CD14-positive monocyte (primary cell): Measurements from ENCODE around the gene CAPS2. TPM values are rescaled to one million over a fixed set of nuclear protein-coding genes. Genes with fewer than 3 reads are reported as not detected.

Experiments
- DNase-seq, 3 donors: peaks; one replicate each; pipeline ENCODE4 v3.0.0-alpha.2; 2011 to 2022
- H2AFZ ChIP-seq: 2 replicates; pipeline ENCODE4 v1.6.0; 2012; ENCODE audit warnings: mild to moderate bottlenecking, low read depth, low read length, inconsistent platforms; ENCODE audit not compliant: insufficient read depth, poor library complexity, severe bottlenecking
- H3K27ac ChIP-seq, 2 donors: 1 replicate in 1 of 2; 2 replicates in 1 of 2; pipeline ENCODE4 v1.5.1; 2012 to 2013; ENCODE audit warnings: low read length in 2 of 2, control low read depth in 1 of 2, inconsistent platforms in 1 of 2, low read depth in 1 of 2, mild to moderate bottlenecking in 1 of 2
- H3K27me3 ChIP-seq, 2 donors: one replicate each; pipeline versions ENCODE4 v1.6.0 to v1.6.1; 2011 to 2013; ENCODE audit warnings: low read length in 2 of 2; ENCODE audit not compliant: control insufficient read depth in 2 of 2, insufficient read depth in 2 of 2
- H3K36me3 ChIP-seq, 2 donors: replicated peaks in 1 of 2; 1 replicate in 1 of 2; 2 replicates in 1 of 2; pipeline versions ENCODE4 v1.5.1 to v1.6.1; 2012 to 2013; ENCODE audit warnings: low read length in 2 of 2, control low read depth in 1 of 2, inconsistent platforms in 1 of 2, mild to moderate bottlenecking in 1 of 2; ENCODE audit not compliant: insufficient read depth in 2 of 2, control insufficient read depth in 1 of 2
- H3K4me1 ChIP-seq, 2 donors: 1 replicate in 1 of 2; 2 replicates in 1 of 2; pipeline versions ENCODE4 v1.5.1 to v1.6.1; 2012 to 2013; ENCODE audit warnings: low read length in 2 of 2, control low read depth in 1 of 2, inconsistent platforms in 1 of 2, mild to moderate bottlenecking in 1 of 2, moderate library complexity in 1 of 2; ENCODE audit not compliant: insufficient read depth in 2 of 2, control insufficient read depth in 1 of 2
- H3K4me2 ChIP-seq: replicated peaks from 2 replicates; pipeline ENCODE3; 2012; ENCODE audit warnings: low read length, moderate library complexity, mild to moderate bottlenecking; ENCODE audit not compliant: poor library complexity, severe bottlenecking; ENCODE audit errors: extremely low read depth
- H3K4me3 ChIP-seq, 3 experiments: fragments of 200-600 bp in 1 of 3; sonication (generic) in 1 of 3; replicated peaks in 1 of 3; 1 replicate in 2 of 3; 2 replicates in 1 of 3; pipeline ENCODE4 v1.5.1; 2011 to 2013; ENCODE audit warnings: low read length in 3 of 3, mild to moderate bottlenecking in 3 of 3, control low read depth in 2 of 3, low read depth in 2 of 3, inconsistent platforms in 1 of 3, moderate library complexity in 1 of 3
- H3K79me2 ChIP-seq: 2 replicates; pipeline ENCODE4 v1.6.0; 2012; ENCODE audit warnings: mild to moderate bottlenecking, control low read depth, inconsistent platforms, low read length, moderate library complexity; ENCODE audit not compliant: insufficient read depth
- H3K9ac ChIP-seq: 2 replicates; pipeline ENCODE4 v1.6.0; 2017; ENCODE audit warnings: low read length, mild to moderate bottlenecking; ENCODE audit not compliant: insufficient read depth, poor library complexity, severe bottlenecking
- H3K9me3 ChIP-seq, 2 donors: replicated peaks in 1 of 2; 1 replicate in 1 of 2; 2 replicates in 1 of 2; pipeline versions ENCODE4 v1.5.1 to v1.6.1; 2012 to 2013; ENCODE audit warnings: low read length in 2 of 2, control low read depth in 1 of 2; ENCODE audit not compliant: control insufficient read depth in 1 of 2, insufficient read depth in 1 of 2
- H4K20me1 ChIP-seq: 2 replicates; pipeline ENCODE4 v1.6.0; 2012; ENCODE audit warnings: mild to moderate bottlenecking, low read length, control low read depth, moderate library complexity; ENCODE audit not compliant: insufficient read depth
- H3K27ac Mint-ChIP-seq, 7 donors: one replicate each; pipeline ENCODE4 v1.8.0; 2020; ENCODE audit warnings: mild to moderate bottlenecking in 7 of 7, mixed read lengths in 7 of 7, moderate library complexity in 6 of 7, inconsistent platforms in 2 of 7
- H3K27me3 Mint-ChIP-seq, 3 donors: one replicate each; pipeline ENCODE4 v1.8.0; 2021 to 2022; ENCODE audit warnings: low read depth in 3 of 3, mild to moderate bottlenecking in 3 of 3, mixed read lengths in 3 of 3, moderate library complexity in 3 of 3, inconsistent platforms in 1 of 3
- H3K36me3 Mint-ChIP-seq, 2 donors: one replicate each; pipeline ENCODE4 v1.8.0; 2020; ENCODE audit warnings: mixed read lengths in 2 of 2, inconsistent platforms in 1 of 2, mild to moderate bottlenecking in 1 of 2
- H3K4me1 Mint-ChIP-seq: one replicate; pipeline ENCODE4 v1.8.0; 2020; ENCODE audit warnings: mild to moderate bottlenecking, mixed read lengths
- H3K4me3 Mint-ChIP-seq, 2 donors: one replicate each; pipeline ENCODE4 v1.8.0; 2020; ENCODE audit warnings: mild to moderate bottlenecking in 2 of 2, mixed read lengths in 2 of 2, moderate library complexity in 1 of 2
- H3K9me3 Mint-ChIP-seq, 7 donors: one replicate each; pipeline ENCODE4 v1.8.0; 2020 to 2022; ENCODE audit warnings: mixed read lengths in 7 of 7, mild to moderate bottlenecking in 6 of 7, moderate library complexity in 6 of 7, inconsistent platforms in 2 of 7
- WGBS: methylation state at CpG from one replicate; pipeline ENCODE4 v1.1.5; 2013; ENCODE audit warnings: missing lambda C conversion rate; ENCODE audit not compliant: insufficient coverage; 5-methylcytosine and 5-hydroxymethylcytosine counted together
- intact Hi-C, 2 donors: fragments of 100-400 bp; cut with micrococcal nuclease; formaldehyde crosslinking; loops; one replicate each; pipeline versions ENCODE4 v1.15.0 to v1.15.1; 2023
- polyA plus RNA-seq, 3 donors: library from polyadenylated mRNA; depleted of rRNA in 1 of 3; unstranded in 2 of 3; stranded (reverse) in 1 of 3; fragments of 300-500 nt in 2 of 3; fragments of >200 nt in 1 of 3; fragmentation: Illumina TruSeq in 2 of 3; gene quantifications; 1 replicate in 2 of 3; 2 replicates in 1 of 3; pipeline ENCODE4 v1.2.3, GENCODE V29; 2012 to 2021
- TF ChIP-seq, protein P1 (sequence below): fragments of 200-600 bp; IDR thresholded peaks from one replicate; pipeline ENCODE4 v1.8.0; 2022; ENCODE audit warnings: antibody characterized with exemption, mild to moderate bottlenecking

CAPS2 gene
- polyA plus RNA-seq, 3 donors, result 0.36 to 0.49 TPM; not detected in 1

DNA sequence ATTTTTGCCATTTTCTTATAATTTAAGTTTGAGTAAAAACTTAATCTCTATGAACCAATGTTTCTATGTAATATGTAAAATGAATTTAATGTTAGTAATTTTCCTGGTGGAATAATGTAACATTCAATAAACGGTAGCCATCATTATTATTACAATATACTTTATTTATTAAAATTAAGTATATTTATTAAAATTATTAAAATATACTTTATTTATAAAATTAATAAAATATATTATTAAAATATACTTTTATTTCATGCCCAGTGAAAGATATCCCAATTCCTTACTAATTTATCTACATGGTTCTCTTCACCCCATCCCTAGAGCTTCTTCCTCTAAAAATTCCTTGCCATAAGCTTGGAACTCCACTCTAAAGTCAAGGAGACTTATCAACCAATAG is 2.5 kb downstream of the CAPS2 start:
- Histone ChIP-seq H3K4me1 (peaks cover 9 to 10% of the 10 kb centered on the region in 2 donors), H3K79me2 (no peaks in the 10 kb centered on the region), H3K9ac (no peak overlapping the region), H2AFZ (no peak overlapping the region), H3K27ac (no peak overlapping the region), H3K4me2 (no peak overlapping the region), H4K20me1 (no peaks in the 10 kb centered on the region), H3K9me3 (no peaks in the 10 kb centered on the region), H3K4me3 (no peak overlapping the region), H3K36me3 (no peaks in the 10 kb centered on the region), H3K27me3 (peaks cover 0 to 2% of the 10 kb centered on the region in 2 donors)
- H3K27me3 Mint-ChIP-seq, result peaks cover 0 to 8% (median 5%) of the 10 kb centered on the region in 3 donors
- peaks cover 11% of the 10 kb centered on the region for H3K4me1 Mint-ChIP-seq
- H3K4me3 Mint-ChIP-seq, result no peak overlapping the region
- H3K9me3 Mint-ChIP-seq, result no peaks in the 10 kb centered on the region
- no peak overlapping the region for H3K27ac Mint-ChIP-seq
- TF ChIP-seq, protein P1, sequence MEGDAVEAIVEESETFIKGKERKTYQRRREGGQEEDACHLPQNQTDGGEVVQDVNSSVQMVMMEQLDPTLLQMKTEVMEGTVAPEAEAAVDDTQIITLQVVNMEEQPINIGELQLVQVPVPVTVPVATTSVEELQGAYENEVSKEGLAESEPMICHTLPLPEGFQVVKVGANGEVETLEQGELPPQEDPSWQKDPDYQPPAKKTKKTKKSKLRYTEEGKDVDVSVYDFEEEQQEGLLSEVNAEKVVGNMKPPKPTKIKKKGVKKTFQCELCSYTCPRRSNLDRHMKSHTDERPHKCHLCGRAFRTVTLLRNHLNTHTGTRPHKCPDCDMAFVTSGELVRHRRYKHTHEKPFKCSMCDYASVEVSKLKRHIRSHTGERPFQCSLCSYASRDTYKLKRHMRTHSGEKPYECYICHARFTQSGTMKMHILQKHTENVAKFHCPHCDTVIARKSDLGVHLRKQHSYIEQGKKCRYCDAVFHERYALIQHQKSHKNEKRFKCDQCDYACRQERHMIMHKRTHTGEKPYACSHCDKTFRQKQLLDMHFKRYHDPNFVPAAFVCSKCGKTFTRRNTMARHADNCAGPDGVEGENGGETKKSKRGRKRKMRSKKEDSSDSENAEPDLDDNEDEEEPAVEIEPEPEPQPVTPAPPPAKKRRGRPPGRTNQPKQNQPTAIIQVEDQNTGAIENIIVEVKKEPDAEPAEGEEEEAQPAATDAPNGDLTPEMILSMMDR, result no peak
- intact Hi-C loops, result no loop called here
- no peaks in the 10 kb centered on the region for H3K36me3 Mint-ChIP-seq
- no CpG with 5 or more reads among the region's 1 CpG for WGBS
- no peak for DNase-seq

DNA sequence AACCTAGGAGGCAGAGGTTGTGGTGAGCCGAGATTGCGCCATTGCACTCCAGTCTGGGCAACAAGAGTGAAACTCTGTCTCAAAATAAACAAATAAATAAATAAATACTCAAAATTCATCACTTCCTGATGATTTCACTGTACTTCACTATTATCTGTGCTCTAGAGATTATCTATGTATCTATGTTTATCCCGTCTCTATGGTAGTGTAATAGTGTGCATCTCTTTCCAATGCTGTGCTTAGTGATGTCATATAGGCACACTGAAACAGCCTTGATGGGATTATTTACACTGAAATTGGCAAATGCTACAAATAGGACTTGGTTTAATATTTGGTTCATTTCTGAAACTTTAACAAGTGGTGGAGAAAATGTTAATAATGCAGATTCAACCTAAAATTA is 6.5 kb downstream of the CAPS2 start:
- Histone ChIP-seq H3K36me3 (no peaks in the 10 kb centered on the region), H3K9me3 (no peaks in the 10 kb centered on the region), H3K79me2 (no peaks in the 10 kb centered on the region), H3K27ac (no peak overlapping the region), H3K4me2 (no peak overlapping the region), H3K4me1 (no peaks in the 10 kb centered on the region), H3K27me3 (no peaks in the 10 kb centered on the region), H3K4me3 (no peak overlapping the region), H4K20me1 (no peaks in the 10 kb centered on the region), H2AFZ (no peak overlapping the region), H3K9ac (no peak overlapping the region)
- Mint-ChIP-seq H3K36me3 (no peaks in the 10 kb centered on the region), H3K4me3 (no peak overlapping the region), H3K4me1 (no peaks in the 10 kb centered on the region), H3K27ac (no peak overlapping the region), H3K27me3 (peaks cover 0 to 4% (median 0%) of the 10 kb centered on the region in 3 donors), H3K9me3 (no peaks in the 10 kb centered on the region)
- no peak for DNase-seq
- WGBS, result no CpG with 5 or more reads among the region's 3 CpGs
- TF ChIP-seq, protein P1, result no peak
- intact Hi-C loops, result no loop called here
